Measurements from ENCODE around the gene PDP2.

PDP2 gene

GRCh38 chr16:66851166-66851964, 28.9 kb upstream of the PDP2 start:
- DNase-seq (ENCODE audit: low read depth), result no peak
- no peak for TF ChIP-seq CTCF (IDR thresholded peaks at IDR 0.05; ENCODE audit: low read length, missing control alignments)
- H3K4me3 ChIP-seq (replicated peaks; ENCODE audit: low read depth, low read length), result no peak overlapping the region

GRCh38 chr16:66853261-66854139, 26.8 kb upstream of the PDP2 start:
- no peak for TF ChIP-seq CTCF (IDR thresholded peaks at IDR 0.05; ENCODE audit: low read length, missing control alignments)
- H3K4me3 ChIP-seq (replicated peaks; ENCODE audit: low read depth, low read length), result no peak overlapping the region
- no peak for DNase-seq (ENCODE audit: low read depth)

- no peak overlapping the region for H3K4me3 ChIP-seq (replicated peaks; ENCODE audit: low read depth, low read length)
- DNase-seq (ENCODE audit: low read depth), result no peak
- TF ChIP-seq CTCF (IDR thresholded peaks at IDR 0.05; ENCODE audit: low read length, missing control alignments), result no peak
These were observed 24.1 kb upstream of the PDP2 start for GRCh38 chr16:66856184-66856730.

- DNase-seq (ENCODE audit: low read depth), result no peak
- H3K4me3 ChIP-seq (replicated peaks; ENCODE audit: low read depth, low read length), result no peak overlapping the region
- TF ChIP-seq CTCF (IDR thresholded peaks at IDR 0.05; ENCODE audit: low read length, missing control alignments), result no peak
These were observed 23.5 kb upstream of the PDP2 start for GRCh38 chr16:66856801-66857200.

GRCh38 chr16:66857437-66857836, 22.9 kb upstream of the PDP2 start:
- TF ChIP-seq CTCF (IDR thresholded peaks at IDR 0.05; ENCODE audit: low read length, missing control alignments), result no peak
- no peak for DNase-seq (ENCODE audit: low read depth)
- H3K4me3 ChIP-seq (replicated peaks; ENCODE audit: low read depth, low read length), result no peak overlapping the region

GRCh38 chr16:66858740-66859396, 21.4 kb upstream of the PDP2 start:
- no peak overlapping the region for H3K4me3 ChIP-seq (replicated peaks; ENCODE audit: low read depth, low read length)
- TF ChIP-seq CTCF (IDR thresholded peaks at IDR 0.05; ENCODE audit: low read length, missing control alignments), result no peak
- peak; percentile 58 for DNase-seq (ENCODE audit: low read depth)
